ENCODE measurements around the gene VPS37B.
"Not testable (repeated sequence)": the region's sequence is repeated elsewhere in the genome, so short reads cannot be mapped to it uniquely, and the experiment has no call there.

VPS37B gene

GRCh38 chr12:122908915-122909314 lies 13.0 kb upstream of the VPS37B start:
- no peak for DNase-seq (ENCODE audit: low spot score)

- not testable (repeated sequence) for DNase-seq (ENCODE audit: low spot score)
Measured at GRCh38 chr12:122905258-122905657, 9.3 kb upstream of the VPS37B start.

GRCh38 chr12:122903693-122904034 lies 7.7 kb upstream of the VPS37B start:
- no peak for DNase-seq (ENCODE audit: low spot score)

GRCh38 chr12:122902854-122903692 lies 7.1 kb upstream of the VPS37B start:
- DNase-seq (ENCODE audit: low spot score) = no peak

GRCh38 chr12:122899887-122900286 lies 4.0 kb upstream of the VPS37B start:
- no peak for DNase-seq (ENCODE audit: low spot score)

GRCh38 chr12:122896662-122897061 lies 738 bp upstream of the VPS37B start:
- no peak for DNase-seq (ENCODE audit: low spot score)

- DNase-seq (ENCODE audit: low spot score) = no peak
Measured at GRCh38 chr12:122895320-122895703, 612 bp downstream of the VPS37B start.

- no peak for DNase-seq (ENCODE audit: low spot score)
Measured at GRCh38 chr12:122894193-122895121, 1.5 kb downstream of the VPS37B start.

GRCh38 chr12:122893208-122894153 lies 2.4 kb downstream of the VPS37B start:
- DNase-seq (ENCODE audit: low spot score) = no peak

GRCh38 chr12:122892724-122893123 lies 3.2 kb downstream of the VPS37B start:
- DNase-seq (ENCODE audit: low spot score) = not testable (repeated sequence)

- no peak for DNase-seq (ENCODE audit: low spot score)
Measured at GRCh38 chr12:122891661-122892525, 4.0 kb downstream of the VPS37B start.

- DNase-seq (ENCODE audit: low spot score) = no peak
Measured at GRCh38 chr12:122889761-122890520, 6.0 kb downstream of the VPS37B start.

GRCh38 chr12:122888232-122888752 lies 7.6 kb downstream of the VPS37B start:
- DNase-seq (ENCODE audit: low spot score) = no peak

- DNase-seq (ENCODE audit: low spot score) = no peak
Measured at GRCh38 chr12:122887819-122888212, 8.1 kb downstream of the VPS37B start.

GRCh38 chr12:122886851-122887818 lies 8.8 kb downstream of the VPS37B start:
- peak; percentile 87 for DNase-seq (ENCODE audit: low spot score)

GRCh38 chr12:122886161-122886560 lies 9.8 kb downstream of the VPS37B start:
- no peak for DNase-seq (ENCODE audit: low spot score)

GRCh38 chr12:122884860-122885259 lies 11.1 kb downstream of the VPS37B start:
- no peak for DNase-seq (ENCODE audit: low spot score)

- no peak for DNase-seq (ENCODE audit: low spot score)
Measured at GRCh38 chr12:122884091-122884826, 11.7 kb downstream of the VPS37B start.

Measured in D341Med (cell line).